Stimulated activated CD8-positive, alpha-beta memory T cell treated with anti-CD3 and anti-CD28 coated beads, Interleukin-2, amount 100 ng/mL, for 48 hours (primary cell): ENCODE measurements around the gene CDR2L.
A peak's percentile ranks its signal among the peaks of the same experiment; 100 is the strongest.
"Not testable (repeated sequence)": the region's sequence is repeated elsewhere in the genome, so short reads cannot be mapped to it uniquely, and the experiment has no call there.

Source experiments
- DNase-seq, 2 donors: peaks; one replicate each; pipeline ENCODE4 v3.0.0-alpha.2; 2020; ENCODE audit warnings: low read depth in 2 of 2

The CDR2L gene

DNA sequence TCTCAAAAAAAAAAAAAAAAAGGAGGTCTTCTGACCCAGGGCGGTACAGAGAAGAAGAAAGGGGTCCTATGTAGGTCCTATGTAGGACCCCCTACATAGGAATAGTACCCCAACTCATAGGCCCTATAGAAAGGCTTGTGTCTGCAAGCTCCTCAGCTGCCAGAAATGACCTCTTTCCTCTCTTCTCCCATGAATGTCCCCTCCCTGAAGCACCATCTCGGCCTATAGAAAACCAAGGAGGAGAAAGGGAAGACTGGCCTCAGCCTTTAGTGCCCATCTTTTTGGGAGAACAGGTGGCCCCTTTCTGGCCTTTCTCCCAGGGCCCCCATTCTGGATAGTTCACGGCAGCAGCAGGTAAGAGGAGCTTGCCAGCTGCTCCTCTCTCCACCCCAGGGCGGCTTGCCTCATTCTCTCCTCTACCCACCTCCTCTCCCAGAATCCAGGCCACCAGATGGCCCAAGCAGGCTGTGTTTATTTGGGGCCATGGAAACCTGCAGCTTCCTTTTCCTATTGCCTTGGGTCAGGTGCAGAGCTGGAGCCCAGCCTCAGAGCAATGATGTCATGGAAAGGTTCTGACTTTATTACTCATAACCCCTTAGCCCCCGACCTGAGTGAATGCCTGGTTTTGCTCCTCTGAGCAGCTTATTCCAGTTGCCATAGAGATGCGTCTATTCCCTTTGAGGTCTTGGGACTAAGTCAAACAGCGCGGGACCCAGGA lies 23.4 kb downstream of the CDR2L start:
- no peak for DNase-seq

DNA sequence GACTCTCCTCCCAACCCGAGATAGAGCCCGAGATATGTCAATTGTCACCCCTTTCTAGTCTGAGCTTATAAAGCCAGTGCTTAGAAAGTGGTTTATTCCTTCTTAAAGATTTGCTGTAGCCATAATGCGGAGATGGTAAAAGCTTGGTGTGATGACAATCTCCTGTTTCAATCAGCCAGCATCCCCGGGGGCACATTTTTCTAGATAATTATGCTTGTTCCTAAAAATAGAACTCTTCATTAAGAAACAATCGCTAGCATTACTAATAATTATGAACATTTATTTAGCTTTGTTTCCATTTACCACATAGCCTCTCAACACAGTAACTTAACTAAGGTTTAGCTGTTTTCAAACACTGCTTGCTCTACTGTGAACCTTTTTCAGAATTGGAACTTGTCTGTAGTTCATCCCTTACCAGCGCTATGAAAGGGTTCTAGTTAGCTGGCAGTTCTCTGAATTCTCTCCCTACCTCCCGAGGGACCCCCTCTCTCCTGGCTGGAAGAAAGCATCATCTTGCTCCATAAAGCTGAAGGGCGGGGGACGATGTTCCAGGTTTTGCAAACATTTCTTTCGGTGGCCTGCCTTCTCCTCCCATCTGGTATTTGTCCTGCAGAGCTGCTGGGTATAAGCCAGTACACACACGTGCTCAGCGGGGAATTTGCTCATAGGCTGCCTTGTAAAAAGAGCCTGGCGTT lies 24.1 kb downstream of the CDR2L start:
- DNase-seq: no peak

DNA sequence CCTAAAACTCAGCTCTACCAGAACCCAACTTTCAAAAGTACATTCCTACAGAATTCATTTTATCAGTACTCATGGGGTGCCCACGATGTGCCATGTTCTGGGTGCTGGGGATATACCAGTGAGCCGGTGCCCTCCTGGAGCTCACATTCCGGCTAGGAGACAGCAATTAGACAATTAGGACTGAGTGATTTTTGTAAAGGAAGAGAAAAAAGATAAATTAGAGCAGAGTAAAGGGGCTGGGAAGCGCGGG lies 24.6 kb downstream of the CDR2L start:
- no peak for DNase-seq

DNA sequence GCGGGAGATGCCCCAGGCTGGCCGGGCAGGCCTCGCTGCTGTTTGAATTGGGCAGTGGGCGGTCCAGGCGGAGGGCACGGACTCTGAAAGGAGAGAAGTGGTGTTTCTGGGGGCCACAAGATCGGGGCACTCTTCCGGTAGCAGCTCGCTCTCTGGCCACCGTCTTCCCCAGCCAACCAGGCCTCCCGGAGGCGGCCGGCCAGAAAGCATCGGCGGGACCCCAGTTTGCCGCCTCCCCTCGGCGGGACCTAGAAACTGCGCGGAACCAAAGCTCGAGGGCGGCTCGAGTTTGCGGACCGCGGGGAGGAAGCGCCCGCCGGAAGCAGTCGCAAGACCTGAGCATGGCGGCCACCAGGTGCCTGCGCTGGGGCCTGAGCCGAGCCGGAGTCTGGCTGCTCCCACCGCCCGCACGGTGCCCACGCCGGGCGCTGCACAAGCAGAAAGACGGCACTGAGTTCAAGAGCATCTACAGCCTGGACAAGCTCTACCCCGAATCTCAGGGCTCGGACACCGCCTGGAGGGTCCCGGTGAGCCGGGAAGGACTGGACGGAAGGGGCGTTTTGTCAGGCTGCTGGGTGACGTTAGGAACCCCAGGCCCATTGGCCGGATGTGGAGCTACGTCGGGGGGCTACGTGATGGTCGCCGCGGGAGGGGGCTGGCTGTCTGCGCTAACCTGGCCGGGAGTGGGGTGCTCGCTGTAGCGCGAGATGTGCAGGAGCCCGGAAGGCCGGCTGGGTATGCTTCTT lies 25.1 kb downstream of the CDR2L start, which contains the start of gene MRPL58:
MRPL58 (plus strand) TSS at position 325 of the 746 bp plus-strand sequence; CDS start at position 342, 17 bp downstream.
- peak; percentile 75 to 77 for DNase-seq

DNA sequence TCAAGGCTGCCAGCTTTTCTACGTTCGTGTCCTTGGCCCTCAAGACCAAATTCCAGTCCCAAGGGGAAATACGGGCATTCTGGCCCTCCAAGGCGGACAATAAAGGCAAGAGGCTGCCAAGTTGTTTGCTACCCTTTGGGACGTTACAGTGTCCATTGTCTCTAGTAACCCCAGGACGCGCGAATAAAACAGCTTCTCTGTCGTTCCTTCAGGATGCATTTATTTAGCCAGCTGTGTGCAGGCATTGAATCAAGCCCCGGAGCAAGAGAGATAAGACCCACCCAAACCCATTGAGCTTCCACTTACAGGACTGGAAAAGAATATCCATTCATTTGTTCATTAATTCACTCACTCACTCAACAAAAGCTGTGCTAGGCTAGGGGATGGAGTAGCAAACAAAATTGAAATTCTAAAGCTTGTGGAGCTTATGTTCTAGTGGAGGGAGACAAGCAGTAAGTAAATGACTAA lies 25.7 kb downstream of the CDR2L start:
- DNase-seq: no peak

DNA sequence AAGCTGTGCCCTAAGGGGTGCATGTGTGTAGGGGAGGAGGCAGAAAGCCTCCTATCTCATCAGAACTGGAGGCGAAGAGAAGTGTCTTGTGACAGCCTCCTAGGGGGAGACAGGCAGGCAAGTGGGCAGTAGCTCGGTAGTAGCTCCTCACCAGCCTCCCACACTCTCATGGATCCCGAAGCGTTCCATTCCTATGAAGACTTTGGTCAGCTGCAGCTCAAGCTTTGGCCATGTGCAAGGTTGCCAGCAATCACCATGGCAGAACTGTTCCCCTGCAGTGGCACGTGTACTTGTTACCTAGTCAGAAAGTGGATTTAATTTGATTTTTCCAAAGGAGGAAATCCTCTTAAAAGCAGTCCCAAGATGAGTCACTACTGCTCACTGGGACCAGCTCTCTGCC lies 31.7 kb downstream of the CDR2L start:
- DNase-seq: no peak

DNA sequence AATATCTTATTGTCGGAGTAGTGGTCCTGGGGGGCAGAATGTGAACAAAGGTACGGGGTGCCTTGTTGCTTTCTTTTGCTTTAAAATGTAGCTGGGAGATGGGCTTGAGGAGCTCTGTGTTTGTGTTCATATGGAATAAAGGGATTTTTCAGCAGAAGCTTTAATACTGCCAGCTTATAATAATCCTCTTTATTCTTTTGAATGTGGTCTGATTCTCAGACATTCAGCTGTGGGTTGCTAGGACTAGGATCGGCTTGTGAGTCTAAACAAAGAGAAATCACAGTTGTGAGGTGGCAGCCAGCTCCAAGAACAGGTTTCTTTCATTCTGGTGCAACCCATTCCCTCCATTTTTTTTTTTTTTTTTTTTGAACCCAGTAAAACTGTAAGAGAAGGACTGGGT lies 32.3 kb downstream of the CDR2L start:
- DNase-seq: no peak

DNA sequence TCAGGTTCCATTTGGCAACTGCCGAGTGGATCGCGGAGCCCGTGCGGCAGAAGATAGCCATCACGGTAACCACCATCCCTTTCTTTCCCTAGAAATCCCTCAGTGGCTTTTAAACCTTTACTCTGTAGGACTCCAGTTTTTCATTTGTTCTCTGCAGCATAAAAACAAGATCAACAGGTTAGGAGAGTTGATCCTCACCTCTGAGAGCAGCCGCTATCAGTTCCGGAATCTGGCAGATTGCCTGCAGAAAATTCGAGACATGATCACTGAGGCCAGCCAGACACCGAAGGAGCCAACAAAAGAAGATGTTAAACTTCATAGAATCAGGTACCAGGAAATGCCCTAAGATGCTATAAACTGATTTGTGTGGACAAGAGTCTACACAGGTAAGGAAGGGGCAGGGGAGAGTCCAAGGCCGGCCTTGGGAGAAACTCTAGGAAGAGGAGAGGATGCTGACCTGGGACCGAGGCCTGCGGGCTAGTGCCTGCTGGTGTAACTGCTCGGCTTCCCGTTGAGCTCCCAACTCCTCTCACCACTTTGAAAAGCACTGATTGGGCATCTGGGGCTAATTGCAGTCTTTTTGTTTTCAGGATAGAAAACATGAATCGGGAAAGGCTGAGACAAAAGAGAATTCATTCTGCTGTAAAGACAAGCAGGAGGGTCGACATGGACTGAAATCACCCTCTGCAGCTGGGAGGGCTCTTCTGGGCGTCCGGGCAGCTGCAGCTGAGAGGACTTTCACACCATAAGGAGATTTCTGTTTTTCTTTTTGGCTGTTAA lies 33.1 kb downstream of the CDR2L start:
- DNase-seq: no peak

DNA sequence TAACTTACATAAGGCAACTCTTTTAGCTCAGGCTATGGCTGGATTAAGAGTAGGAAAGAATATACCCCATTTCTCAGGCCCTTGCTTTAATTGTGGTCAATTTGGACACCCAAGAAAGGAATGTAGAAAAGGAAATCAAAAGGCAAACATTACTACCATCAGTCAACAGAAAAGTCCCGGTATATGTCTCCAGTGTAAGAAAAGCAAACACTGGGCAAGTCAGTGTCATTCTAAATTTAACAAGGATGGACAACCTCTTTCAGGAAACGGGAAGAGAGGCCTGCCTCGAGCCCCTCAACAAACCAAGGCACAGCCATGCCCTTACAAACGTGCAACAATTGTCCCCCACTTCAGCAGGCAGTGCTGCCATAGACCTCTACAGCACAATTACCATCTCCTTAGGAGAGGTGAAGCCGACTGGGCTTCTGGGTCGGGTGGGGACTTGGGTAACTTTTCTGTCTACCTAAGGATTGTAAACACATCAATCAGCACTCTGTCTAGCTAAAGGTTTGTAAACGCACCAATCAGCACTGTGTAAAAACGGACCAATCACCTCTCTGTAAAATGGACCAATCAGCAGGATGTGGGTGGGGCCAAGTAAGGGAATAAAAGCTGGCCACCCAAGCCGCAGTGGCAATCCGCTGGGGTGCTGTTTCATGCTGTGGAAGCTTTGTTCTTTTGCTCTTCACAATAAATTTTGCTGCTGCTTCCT lies 37.4 kb downstream of the CDR2L start:
- DNase-seq: peak in 1 of 2 donors; percentile 30

DNA sequence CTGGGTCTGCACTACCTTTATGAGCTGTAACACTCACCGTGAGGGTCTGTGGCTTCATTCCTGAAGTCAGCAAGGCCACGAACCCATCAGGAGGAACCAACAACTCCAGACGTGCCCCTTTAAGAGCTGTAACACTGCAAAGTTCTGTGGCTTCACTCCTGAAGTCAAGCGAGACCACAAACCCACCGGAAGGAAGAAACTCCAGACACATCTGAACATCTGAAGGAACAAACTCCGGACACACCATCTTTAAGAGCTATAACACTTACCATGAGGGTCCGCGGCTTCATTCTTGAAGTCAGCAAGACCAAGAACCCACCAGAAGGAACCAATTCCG lies 37.9 kb downstream of the CDR2L start:
- DNase-seq: not testable (repeated sequence)

DNA sequence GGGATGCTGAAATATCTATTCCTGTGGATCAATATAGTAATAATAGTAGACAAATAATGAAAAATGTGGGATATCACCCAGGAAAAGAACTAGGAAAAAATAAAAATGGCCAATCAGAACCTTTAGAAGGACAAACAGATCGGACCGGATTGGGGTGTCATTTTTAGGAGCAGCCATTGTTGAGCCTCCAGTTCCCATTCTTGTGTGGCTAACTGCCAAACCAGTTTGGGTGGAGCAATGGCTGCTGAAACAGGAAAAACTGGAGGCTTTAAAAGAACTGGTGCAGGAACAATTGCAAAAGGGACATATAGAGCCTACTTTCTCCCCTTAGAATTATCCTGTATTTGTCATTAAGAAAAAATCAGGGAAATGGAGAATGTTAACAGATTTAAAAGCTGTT lies 39.2 kb downstream of the CDR2L start:
- DNase-seq: not testable (repeated sequence)

DNA sequence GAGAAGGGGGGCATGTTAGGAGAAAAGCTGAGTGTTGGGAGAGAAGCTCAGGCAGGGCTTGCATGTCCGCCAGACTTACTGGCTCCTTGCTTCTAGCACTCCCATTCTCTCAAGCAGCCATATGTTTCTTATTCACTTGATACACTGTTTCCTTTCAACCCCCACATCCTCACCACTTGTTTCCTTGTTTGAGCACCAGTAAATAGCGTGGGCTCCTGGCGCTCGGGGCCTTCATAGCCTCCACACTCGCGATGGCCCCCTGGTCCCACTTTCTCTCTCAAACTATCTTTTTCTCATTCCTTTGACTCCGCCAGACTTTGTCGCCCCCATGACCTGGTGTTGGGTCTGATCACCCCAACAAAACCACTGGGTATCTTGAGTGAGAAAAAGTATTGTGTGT lies 42.7 kb downstream of the CDR2L start:
- no peak for DNase-seq

DNA sequence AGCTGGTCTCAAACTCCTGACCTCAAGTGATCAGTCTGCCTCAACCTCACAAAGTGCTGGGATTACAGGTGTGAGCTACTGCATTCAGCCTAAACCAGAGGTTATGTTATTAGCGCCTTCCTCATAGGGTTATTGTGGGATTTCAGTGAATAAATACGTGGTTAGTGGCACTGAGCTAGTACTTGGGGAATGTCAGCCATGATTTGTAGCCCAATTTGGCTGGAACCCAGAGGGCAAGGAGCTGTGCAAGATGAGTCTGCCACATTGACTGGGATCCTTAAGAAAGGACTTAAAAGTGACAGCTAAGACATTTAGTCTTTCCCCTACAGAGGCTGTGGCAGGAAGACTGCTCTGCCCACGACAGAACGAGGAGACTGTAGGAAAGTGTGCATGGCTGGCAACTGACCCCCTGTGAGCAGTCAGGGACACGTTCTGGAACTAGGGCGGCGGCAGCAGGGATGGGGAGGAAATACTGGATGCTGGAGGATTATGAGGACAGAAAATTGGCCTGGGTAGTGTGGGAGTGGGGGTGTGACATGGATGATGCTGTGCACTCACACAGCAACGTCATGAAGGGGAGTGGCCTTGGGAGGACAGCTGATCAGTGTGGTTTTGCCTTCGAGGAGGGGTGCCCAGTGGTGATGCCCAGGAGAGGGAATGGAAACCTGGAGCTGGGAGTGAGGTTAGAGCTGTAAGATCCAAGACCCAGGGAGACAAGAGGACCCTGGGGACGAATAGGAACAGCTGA lies 44.7 kb downstream of the CDR2L start:
- DNase-seq: peak in 1 of 2 donors; percentile 46

DNA sequence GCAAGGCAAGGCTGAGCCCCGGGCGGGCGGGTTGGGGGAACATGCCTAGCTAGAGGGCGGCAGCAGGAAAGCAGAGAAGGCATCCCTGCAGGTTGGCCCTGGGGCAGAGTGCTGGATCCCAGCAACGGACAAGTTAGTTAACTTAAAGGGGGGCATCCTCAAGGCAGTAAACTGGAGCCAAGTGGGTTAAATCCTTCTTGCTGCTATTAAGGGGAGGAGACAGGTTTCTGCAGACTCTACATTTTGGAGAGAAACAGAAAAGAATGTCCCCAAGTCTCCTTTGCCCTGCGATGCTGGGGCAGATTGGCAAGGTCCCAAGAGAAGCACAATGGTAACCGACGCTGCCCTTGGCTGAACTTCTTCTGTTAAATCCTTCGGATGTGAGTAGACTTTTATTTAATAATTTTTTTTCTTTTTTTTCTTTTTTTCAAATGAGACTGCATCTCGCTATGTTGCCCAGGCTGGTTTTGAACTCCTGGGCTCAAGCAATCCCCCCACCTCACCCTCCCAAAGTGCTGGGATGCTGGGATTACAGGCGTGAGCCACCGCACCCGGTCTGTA lies 45.4 kb downstream of the CDR2L start:
- DNase-seq: no peak

DNA sequence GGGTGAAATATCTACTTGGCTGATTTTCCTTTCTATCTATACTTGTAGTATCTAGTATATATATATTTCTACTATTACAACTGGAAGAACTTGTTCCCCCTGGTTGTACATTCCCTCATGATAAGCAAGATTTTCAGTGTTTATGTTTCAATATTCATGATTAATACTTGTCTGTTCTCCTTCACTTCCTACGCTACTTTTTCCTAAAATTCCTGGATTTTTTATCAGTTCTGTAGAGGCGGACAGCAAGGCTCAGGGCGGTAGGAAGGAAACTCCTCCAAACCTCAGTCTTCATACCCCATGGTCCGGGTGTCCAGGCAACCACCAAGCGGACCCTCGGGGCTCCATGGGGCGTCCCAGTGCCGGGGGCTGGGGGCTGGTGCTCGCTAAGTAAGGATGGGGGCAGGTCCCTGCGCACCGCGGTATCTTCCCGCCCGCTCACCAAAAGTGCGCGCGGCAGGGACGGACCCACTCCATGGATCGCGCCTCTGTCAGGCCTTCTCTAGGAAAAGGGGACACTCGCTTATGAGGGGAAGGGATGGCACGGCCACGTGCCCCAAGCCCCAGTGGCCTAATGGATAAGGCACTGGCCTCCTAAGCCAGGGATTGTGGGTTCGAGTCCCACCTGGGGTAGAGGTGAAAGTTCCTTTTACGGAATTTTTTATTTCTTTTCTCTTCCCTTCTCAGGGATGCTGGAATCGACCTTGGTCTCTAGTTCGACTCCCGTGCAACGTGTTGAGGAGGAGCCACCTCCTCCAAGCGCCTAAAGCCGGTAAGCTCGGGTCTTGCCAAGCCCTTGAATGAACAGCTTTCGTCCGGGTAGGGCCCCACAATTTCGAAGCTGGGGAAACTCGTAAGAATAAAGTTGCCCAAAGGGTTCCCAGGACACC lies 46.2 kb downstream of the CDR2L start:
- peak; percentile 90 to 95 for DNase-seq

DNA sequence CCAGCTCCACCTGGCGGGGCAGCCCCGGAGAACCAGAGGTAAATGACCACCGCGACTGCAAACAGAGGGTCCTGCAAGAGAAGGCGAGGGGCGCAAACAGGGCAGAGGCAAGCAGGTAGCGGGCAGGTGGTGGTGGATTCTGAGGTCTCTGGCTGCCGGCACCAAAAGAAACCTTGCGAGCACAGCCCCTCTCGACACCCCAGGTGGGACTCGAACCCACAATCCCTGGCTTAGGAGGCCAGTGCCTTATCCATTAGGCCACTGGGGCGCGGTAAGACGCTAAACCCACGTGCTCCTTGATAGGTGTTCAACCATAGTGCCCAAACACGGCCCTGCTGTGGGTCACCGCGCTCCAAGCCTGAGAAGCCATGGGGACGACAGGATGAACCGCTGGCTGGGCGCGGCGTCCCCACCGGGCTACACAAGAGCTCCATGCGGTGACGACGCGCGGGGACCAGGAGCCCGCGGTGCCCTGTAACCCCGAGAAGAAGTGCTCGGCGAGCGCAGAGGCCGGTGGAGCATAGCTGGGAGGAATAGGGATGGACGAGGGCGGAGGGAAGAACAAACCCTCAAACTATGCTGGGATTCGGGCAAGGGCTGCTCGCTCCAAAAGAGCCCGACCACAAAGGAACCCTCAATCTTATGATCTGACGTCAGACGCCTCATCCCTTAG lies 46.9 kb downstream of the CDR2L start:
- DNase-seq: peak; percentile 89 to 90

DNA sequence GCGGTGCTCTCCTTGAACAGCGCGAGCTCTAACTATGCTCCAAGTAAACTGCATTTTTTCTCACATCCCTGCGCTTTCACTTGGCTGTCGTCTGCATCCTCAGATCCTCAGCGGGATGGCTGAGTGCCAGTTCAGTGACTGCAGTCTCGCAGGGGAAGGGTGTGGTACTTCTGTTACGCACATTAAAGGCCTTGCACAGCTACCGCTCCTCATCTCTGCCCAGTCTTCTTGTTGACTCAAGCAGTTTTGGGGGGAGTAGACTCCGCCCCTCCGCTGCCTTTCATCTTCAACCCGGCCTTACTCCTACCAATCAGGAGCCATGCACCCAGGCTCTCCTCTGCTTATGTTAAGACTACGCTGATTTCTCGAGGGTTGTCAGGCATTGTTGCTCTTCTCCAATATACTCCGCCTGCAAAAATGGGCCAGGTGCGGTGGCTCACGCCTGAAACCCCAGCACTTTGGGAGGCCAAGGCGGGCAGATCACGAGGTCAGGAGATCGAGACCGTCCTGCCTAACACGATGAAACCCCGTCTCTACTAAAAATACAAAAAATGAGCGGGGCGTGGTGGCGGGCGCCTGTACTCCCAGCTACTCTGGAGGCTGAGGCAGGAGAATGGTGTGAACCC lies 49.3 kb downstream of the CDR2L start:
- DNase-seq: peak; percentile 47 to 61

DNA sequence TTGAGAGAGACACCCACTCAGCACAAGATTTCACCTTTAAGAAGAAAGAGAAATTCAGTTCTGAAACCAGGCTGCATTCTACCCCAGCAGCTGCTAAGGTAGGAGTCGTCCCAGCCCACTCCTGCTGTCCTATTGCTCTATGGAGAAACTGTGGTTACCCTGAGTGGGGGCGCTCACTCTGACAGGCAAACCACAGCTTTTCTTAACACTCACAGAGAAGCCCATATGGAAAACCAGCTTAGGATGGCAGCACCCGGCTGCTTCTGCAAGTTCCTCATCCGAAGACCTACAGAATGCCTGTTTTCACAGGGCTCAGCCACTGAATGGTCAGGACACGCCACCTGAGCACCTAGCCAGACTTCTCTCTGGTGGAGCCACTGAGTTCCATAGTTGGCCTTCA lies 51.8 kb downstream of the CDR2L start:
- DNase-seq: no peak
